ENCODE results near the gene RNF182.
"Not testable (repeated sequence)": the region's sequence is repeated elsewhere in the genome, so short reads cannot be mapped to it uniquely, and the experiment has no call there.

RNF182 gene

GRCh38 chr6:13965582-13966127 is 40.9 kb downstream of the RNF182 start:
- no peak for DNase-seq (ENCODE audit: low spot score)

- no peak for DNase-seq (ENCODE audit: low spot score)
Measured at GRCh38 chr6:13971303-13971702, 46.6 kb downstream of the RNF182 start.

GRCh38 chr6:13972602-13973001 is 47.9 kb downstream of the RNF182 start:
- DNase-seq (ENCODE audit: low spot score), result not testable (repeated sequence)

- DNase-seq (ENCODE audit: low spot score), result not testable (repeated sequence)
Measured at GRCh38 chr6:13973422-13973821, 48.7 kb downstream of the RNF182 start.

- DNase-seq (ENCODE audit: low spot score), result no peak
Measured at GRCh38 chr6:13978102-13978640, 53.4 kb downstream of the RNF182 start.

GRCh38 chr6:13978787-13979186 is 54.0 kb downstream of the RNF182 start:
- no peak for DNase-seq (ENCODE audit: low spot score)

- DNase-seq (ENCODE audit: low spot score), result no peak
Measured at GRCh38 chr6:13979284-13980171, 54.8 kb downstream of the RNF182 start.

GRCh38 chr6:13980534-13980933 is 55.8 kb downstream of the RNF182 start:
- no peak for DNase-seq (ENCODE audit: low spot score)

- no peak for DNase-seq (ENCODE audit: low spot score)
Measured at GRCh38 chr6:13985663-13986325, 61.0 kb downstream of the RNF182 start.

- DNase-seq (ENCODE audit: low spot score), result no peak
Measured at GRCh38 chr6:13986700-13987399, 62.1 kb downstream of the RNF182 start.

- DNase-seq (ENCODE audit: low spot score), result no peak
Measured at GRCh38 chr6:13987400-13987865, 62.7 kb downstream of the RNF182 start.

- no peak for DNase-seq (ENCODE audit: low spot score)
Measured at GRCh38 chr6:13988049-13988738, 63.4 kb downstream of the RNF182 start.

- no peak for DNase-seq (ENCODE audit: low spot score)
Measured at GRCh38 chr6:13988908-13989307, 64.2 kb downstream of the RNF182 start.

GRCh38 chr6:13989496-13990144 is 64.9 kb downstream of the RNF182 start:
- no peak for DNase-seq (ENCODE audit: low spot score)

GRCh38 chr6:13990796-13991195 is 66.0 kb downstream of the RNF182 start:
- no peak for DNase-seq (ENCODE audit: low spot score)

- DNase-seq (ENCODE audit: low spot score), result no peak
Measured at GRCh38 chr6:13991393-13991792, 66.6 kb downstream of the RNF182 start.

- DNase-seq (ENCODE audit: low spot score), result no peak
Measured at GRCh38 chr6:13992417-13993055, 67.8 kb downstream of the RNF182 start.

GRCh38 chr6:13993416-13993815 is 68.7 kb downstream of the RNF182 start:
- DNase-seq (ENCODE audit: low spot score), result no peak

GRCh38 chr6:13998356-13998755 is 73.6 kb downstream of the RNF182 start:
- DNase-seq (ENCODE audit: low spot score), result no peak

GRCh38 chr6:14000901-14001300 is 76.1 kb downstream of the RNF182 start:
- DNase-seq (ENCODE audit: low spot score), result peak; percentile 4
